Measurements from ENCODE around the gene CELA2B. TPM values are rescaled to one million over a fixed set of nuclear protein-coding genes. Genes with fewer than 3 reads are reported as not detected.

CELA2B gene
- total and polyA plus RNA-seq, 9 of the 15 experiments (the other 6 are each of a cell fraction or from before 2014, with no cell fraction given) = 0.25 to 2.1 (median 0.38) TPM; not detected in 5

GRCh38 chr1:15476927-15477326, 1.0 kb downstream of the CELA2B start:
- POLR2A ChIA-PET = interaction anchor here (1.1 kb wide), 1 partner anchor 29 kb away, joined by 3 read pairs; no protein-coding TSS in a partner anchor
- intact Hi-C loops (cut with micrococcal nuclease) = no loop called here
- TF ChIP-seq ILK (tag; IDR thresholded peaks at IDR 0.05; ENCODE audit: borderline replicate concordance, low read depth) (no peak), ZBTB1 (CRISPR knock-in tag; IDR thresholded peaks at IDR 0.05; ENCODE audit: borderline replicate concordance, low read depth) (no peak), ZBTB11 (CRISPR knock-in tag; IDR thresholded peaks at IDR 0.05) (no peak), PRDM10 (IDR thresholded peaks at IDR 0.05; ENCODE audit: partially characterized antibody) (peak; percentile 23), ZBTB7A (IDR thresholded peaks at IDR 0.05; ENCODE audit: borderline replicate concordance, control insufficient read depth, low read depth, low read length) (no peak), CBX8 (IDR thresholded peaks at IDR 0.05; ENCODE audit: borderline replicate concordance, extremely low read depth, low read depth, low read length, poor library complexity, severe bottlenecking) (no peak)

More at GRCh38 chr1:15476927-15477326, 1.0 kb downstream of the CELA2B start:
- H3K79me2 ChIP-seq (ENCODE audit: control insufficient read depth, insufficient read depth, low read length) = no peaks in the 10 kb centered on the region
- BruUV-seq (replicated peaks) = no TSS peak
- DNase-seq (ENCODE audit: extremely low read depth in 1 of 4, low spot score in 3 of 4) = peak in 3 of 4 experiments; percentile 45 to 57 (median 45)
- H3K4me1 ChIP-seq (replicated peaks in 1 of 2; ENCODE audit: control insufficient read depth in 2 of 2, insufficient read depth in 2 of 2, low read length in 2 of 2) = peaks cover 5 to 6% of the 10 kb centered on the region in 2 experiments; a peak in 3 of 5 replicates
- H4K20me1 ChIP-seq (replicated peaks; ENCODE audit: control insufficient read depth, insufficient read depth, low read length) = no peaks in the 10 kb centered on the region
- H3K27ac ChIP-seq (ENCODE audit: extremely low read depth, low read depth, low read length) = no peak overlapping the region
- ATAC-seq = peak; percentile 74
- no peak overlapping the region for H3K4me2 ChIP-seq (ENCODE audit: insufficient read depth, low read length)
- peak; percentile 29 for FAIRE-seq
- in situ Hi-C loops (cut with MboI) = no loop called here
- no peak overlapping the region for H2AFZ ChIP-seq (ENCODE audit: low read depth, low read length)
- CTCF ChIA-PET (ENCODE audit: low intra/inter-chr PET ratio) = interaction anchor here (0.6 kb wide), 1 partner anchor 136 kb away, joined by 3 read pairs; no protein-coding TSS in a partner anchor
- H3K27me3 ChIP-seq (ENCODE audit: control insufficient read depth in 2 of 2, insufficient read depth in 2 of 2, low read length in 2 of 2) = no peaks in the 10 kb centered on the region
- no peak overlapping the region for H3K9ac ChIP-seq (ENCODE audit: insufficient read depth in 1 of 2, low read depth in 2 of 2, low read length in 2 of 2)
- no peaks in the 10 kb centered on the region for H3K9me3 ChIP-seq (replicated peaks; ENCODE audit: control insufficient read depth, insufficient read depth, low read depth, low read length)
- no peaks in the 10 kb centered on the region for H3K36me3 ChIP-seq (ENCODE audit: control insufficient read depth, insufficient read depth, low read length)
- H3K4me3 ChIP-seq = no peak overlapping the region
- no peaks in the 10 kb centered on the region for H3K9me1 ChIP-seq (ENCODE audit: control insufficient read depth, insufficient read depth, low read length)
- 69% methylated on average over 3 of the region's 3 CpGs for WGBS (ENCODE audit: insufficient coverage, low coverage, missing lambda C conversion rate)
